ENCODE data around the gene DQX1.

Gene DQX1

GRCh38 chr2:74553892-74554819, 28.1 kb upstream of the DQX1 start, which contains the start of the genes DOK1 and LOXL3:
TSS of gene DOK1 (plus strand) at chr2:74554720. CDS start at chr2:74554755, 35 bp downstream.
TSS of gene LOXL3 (minus strand) at chr2:74553942. CDS start at chr2:74552634, 1,308 bp downstream.
- DNase-seq: peak; percentile 80

DNA sequence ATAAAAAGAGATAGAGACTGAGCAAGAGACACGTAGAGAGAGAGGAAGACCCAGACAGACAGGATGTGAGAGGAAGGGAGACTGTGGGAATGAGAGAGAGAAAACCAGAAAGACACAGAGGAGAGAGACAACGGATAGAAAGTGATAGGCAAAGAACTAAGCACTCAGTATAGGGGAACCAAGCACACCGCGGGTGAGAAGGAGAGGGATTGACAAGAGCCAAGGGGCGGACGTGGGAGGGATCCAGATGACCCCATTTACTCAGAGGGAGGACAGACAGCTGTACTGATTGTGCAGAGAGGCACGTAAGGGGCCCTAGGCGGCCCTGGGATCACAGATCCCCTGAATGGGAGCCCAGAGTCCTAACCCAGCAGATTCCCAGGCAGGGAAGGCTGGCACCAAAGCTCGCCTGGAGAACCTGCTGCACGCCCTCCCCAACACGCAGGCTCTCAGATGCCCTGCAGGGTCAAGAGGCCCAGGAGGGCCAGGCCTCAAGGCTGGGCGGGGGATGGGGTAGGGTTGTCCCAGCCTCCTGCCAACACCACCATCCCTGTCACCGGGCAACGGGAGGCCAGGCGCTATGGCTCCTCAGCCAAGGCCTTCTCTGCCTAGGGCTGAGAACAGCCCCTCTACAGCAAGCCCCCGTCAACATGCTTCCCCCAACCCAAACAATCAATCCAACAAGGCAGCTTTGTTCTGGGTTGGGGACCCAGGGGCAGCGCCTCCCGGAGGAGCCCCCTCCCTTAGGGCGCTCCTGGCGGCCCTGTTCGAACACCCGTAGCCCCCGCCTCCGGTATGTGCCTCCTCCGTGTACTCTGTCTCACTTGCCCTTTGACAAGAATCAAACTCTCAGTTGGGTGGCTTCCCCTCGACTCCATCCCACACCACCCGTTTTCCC, 27.1 kb upstream of the DQX1 start:
- no peak for DNase-seq

DNA sequence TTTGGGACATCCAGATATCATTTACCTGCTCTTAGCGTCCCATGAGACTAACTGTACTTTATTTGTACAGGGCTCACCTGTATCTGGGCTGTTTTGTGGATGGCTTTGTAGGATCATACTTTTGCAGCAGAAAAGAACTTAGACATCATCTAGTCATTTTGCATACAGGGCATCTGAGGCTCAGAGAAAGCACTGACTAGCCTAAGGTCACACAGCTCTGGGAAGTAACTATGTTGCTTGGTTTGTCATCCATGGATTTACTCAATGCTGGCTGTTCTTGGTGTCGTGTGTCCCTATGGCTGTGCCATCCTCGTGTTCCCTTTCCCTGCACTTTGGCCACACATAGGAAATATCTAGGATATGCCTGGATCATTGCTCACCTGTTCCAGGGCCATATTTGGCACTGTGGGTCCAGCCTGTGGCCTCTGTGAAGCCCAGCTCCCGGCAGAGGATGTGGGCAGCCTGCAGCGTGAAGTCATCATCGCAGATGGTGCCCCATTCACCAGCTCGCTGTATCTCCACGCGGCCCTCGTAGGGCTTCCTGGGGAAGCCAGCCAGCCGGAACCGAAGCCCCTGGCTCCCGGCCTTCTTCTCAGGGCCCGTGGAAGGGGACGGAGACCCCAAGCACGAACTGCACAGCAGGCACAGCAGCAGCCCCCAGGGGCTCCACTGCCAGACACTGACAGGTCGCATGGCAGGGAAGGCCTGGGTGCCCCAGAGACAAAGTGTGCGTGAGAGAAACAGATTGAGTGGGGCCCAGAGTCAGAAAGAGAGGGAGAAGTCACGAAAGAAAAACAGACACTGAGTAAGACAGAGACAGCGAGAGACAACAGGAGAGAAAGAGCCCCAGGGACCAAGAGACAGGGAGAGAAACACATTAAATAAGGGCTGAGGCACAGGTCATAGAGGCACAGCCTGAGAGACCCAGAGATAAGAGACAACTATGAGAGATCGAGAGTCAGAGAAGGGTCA, 26.2 kb upstream of the DQX1 start:
- no peak for DNase-seq

DNA sequence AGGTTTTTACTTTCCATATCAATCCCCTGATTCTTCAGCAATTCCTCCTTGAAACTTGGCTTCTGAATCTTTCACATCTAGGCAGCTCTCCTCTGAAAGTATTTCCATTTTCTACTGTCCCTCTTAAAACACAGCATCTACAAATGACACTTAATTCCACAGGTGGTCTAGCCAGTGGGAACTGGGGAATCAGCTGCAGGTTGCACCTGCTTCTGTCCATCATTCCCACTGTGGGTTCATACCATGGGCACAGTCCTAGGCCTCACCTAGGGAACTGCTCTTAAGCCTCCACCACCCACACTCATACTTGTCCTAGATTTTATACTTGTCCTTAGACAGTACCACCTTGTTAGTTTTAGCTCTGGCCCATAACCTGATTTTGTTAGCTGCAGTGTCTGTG, 25.5 kb upstream of the DQX1 start:
- no peak for DNase-seq

DNA sequence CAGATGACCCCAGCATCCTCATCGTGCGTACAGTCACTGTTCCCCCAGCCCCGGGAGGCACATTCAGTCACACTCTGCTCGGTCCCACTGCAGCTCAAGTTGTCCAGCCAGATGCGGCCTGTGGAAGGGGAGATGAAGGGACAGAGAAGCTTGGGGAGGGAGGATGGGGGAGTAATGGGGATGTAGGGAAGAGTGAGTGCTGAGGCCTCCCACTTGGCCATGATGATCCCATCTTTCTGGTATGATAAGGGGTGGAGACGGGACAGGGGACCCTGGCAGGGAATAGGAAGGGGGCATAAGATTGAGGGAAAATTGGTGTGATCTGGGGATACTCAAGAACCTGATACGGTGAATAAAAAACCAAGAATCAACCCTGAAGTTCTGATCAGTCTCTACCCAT, 24.2 kb upstream of the DQX1 start:
- no peak for DNase-seq

DNA sequence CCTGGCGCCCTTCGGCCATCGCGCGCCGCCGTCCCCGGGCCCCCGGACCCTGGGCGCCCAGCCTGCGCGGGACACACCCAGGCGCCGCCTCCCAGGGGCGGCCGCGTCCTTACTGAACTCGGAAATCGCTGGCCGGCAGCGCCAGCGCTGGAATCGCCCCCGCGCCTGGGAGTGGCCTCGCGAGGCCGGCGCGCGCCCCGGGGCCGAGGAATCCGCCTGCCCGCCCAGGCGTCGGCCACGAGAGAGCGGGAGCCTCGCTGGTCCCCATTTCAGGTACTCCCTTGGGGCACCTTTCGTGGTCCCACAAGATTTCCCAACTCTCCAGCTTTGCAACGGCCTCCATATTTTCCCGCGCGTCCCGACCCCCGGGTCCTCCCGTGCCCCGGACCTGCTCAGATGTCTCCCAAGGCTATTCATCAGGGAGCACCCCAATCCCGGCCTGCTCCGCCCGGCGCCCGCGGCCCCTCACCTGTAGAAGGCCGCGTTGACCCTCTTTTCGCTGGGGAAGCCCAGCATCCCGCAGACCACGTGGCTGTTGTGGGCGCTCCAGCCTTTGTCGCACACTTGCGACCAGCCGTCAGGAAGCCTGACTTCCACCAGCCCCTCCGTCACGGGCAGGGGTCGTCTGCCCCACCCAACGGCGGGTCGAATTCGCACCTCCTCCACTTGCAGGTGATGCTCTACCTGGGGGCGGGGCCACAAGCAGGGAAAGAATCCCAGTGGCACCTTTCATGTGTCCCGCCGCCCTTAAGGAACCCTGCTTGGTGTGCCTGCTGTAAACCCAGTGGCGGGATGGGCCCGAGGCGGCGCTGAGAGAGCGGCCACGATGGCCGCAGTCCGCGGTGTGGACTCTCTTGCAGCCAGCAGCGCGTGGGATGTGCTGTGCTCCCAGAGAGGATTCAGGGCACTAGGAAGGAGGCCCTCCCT, 23.1 kb upstream of the DQX1 start:
- DNase-seq: no peak

DNA sequence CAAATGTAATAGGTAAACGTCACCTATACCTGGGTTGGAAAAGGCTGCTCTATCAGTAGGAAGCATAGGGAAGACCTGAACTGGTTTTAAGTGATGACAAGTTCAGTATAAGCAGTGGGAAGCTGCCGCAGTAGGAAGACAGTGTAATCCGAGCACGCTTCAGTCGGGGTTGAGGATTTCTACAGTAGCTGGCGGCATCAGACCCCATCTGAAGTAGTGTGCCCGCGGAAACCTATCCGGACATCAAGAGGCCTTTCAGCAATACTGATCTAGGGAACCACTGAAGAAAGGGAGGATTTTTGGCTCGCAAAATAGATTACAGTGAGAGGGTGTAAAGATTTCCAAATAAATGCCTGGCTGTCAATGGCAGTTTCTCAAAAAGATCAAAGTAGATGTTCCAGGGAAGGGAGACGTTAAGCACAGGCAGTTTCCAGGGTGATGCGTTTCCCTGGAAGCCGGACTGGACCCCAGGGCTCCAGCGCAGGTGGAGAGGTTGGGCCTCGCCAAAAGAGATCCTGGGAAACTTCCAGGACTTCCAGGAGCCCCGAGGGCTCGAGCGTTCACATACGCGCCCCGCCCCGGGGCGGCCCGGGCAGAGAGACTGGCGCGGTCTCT, 22.4 kb upstream of the DQX1 start:
- no peak for DNase-seq

- no peak for DNase-seq
These were observed 20.0 kb upstream of the DQX1 start for GRCh38 chr2:74546004-74546403.

DNA sequence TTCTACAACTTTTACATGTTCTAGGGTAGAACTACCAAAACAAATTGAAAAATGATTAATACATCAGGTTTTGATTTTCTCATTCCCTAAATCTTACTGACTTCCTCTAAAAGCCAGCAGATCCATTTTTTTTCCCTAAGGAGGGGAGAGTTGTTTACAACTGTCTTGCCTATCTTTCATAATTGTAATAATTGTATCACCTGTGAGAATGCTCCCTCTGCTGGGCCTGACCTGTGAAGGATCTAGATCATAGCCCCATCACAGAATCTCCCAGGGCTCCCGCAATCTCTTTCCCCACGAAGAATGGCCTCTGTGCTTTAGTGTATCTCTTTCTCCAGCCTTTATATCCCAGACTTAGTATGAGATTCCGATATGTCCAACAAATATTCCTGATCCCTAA, 18.6 kb upstream of the DQX1 start:
- no peak for DNase-seq

DNA sequence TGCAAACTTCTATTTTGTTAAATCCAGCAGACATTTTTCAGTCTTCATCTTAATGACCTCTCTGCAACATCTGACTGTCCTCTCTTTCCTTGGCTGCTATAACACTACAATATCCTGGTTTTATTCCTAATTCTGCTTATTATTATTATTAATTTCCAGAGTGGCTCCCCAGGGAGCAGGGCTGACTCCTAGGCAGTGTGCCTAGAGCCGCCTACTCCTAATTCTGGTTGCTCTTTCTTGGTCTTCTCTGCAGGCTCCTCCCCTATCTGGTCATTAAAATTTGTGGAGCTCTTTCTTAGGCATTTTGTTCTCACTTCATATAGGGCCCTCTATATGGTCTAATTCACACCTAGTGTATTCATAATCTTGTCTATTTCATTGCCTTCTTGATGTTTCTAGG, 16.9 kb upstream of the DQX1 start:
- DNase-seq: no peak

GRCh38 chr2:74540291-74540690, 14.3 kb upstream of the DQX1 start:
- DNase-seq: no peak

DNA sequence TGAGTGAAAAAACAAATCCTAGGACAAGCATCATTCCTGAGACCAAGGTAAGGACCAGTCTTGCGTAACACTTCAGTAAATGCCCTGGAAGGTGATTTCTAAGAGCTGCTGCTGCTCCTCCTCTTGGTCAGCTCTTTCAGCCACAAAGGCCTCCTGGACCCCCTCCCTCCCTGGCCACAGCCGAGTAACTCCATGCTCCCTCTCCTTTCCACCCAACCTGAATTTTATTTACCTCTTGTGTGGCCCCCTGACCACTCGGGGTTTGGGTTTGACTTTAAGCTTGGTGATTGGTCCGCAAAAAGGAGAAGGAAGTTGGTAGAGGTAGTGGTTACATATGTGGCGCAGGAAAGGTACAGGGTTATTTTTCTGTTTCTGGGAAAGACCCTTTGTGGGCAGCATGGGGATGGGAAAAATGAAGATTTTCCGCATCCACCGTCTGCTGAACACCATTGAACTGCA, 12.9 kb upstream of the DQX1 start:
- no peak for DNase-seq

DNA sequence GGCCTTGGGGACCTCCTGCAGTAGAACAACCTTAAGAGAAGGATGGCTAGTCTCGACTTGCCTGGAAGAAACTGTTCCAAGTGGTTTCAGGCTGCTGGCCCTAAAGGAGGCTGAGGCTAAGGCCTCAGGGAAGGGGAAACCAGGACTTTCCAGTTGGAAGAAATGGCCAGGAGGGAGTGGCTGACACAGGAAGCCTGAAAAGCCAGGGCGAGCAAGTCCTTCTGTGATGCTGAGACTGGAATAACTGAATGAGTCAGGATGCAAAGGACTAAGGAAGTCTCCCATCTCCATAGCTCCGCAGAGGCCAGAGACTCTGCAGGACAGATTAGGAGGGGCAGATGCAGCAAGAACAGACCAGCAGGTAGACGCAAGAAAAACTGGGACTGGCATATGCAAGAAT, 11.1 kb upstream of the DQX1 start:
- no peak for DNase-seq

DNA sequence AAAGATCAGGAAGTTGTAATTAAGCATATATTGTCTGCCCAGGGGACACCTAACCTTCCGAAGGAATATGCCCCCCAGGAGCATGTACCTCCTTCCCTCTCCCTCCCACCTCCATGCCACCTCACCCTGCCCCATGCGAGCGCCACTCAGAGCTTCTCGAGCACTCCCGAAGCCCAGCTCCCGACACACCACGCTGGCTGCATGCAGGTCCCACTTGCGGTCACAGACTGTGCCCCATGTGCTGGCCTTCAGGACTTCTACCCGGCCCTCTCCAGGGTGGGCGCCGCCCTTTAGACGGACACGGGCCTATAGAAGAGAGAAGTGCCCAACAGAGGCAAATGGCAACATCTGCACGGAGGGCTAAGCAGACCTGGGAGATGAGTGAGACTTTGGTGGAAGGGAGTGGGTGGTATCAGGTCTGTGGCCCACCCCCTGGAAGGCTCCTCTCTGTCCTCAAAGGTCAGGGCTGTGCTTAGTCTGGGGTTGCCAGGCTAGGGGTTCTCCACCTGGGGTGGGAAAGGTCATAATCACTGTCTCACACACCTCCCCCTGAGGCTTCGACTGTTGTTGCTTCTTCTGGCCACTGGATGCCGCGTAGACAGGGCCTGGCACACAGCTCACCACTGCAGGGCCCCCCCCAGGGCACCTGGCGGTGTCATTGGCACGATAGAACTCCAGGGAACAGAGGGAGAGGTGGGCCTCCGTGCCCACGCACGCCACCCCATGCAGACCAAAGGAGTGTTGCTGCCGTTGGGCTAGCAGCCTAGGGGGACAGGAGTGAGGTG, 10.3 kb upstream of the DQX1 start:
- no peak for DNase-seq

DNA sequence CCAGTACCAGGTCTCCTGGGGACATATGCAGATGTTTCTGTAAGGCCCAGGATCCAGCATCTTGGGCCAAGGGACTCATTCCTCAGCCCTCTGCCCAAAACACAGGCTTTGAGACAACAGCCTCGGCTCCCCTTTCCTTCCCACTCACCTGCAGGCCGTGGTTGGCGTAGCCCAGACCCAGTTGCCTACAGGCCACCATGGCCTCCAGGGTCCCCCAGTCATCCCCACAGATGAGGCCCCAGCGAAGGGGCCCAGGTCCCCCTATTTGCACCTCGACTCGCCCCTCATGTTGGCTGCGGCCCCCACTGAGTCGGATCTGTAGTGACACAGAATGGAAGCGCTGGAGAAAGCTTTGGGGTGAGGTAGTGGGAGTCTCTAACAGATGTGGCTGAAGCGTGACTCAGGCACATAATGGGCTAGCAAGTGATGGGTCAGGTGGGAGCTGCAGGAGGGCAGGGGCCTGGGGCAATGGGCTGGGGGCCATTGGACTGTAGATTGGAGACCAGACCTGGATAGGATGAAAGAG, 9.5 kb upstream of the DQX1 start:
- no peak for DNase-seq

DNA sequence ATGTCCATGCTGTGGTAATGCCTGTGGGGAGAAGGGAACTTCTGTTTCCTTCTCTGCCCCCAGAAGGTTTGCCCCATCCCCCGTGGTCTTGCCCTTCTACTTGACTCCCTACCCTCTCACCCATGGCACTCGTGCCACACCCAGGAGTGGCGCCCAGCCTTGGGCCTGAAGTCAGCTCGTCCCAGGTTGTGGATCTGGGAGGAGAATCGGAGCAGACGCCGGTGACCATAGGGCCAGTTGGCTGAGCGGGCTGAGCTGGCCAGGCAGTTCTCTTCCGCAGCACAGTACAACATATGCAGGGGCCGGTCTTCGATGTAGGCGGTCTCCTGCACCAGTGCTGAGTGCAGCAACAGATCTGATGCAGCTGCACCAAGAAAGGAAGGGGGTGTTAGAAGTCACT, 8.4 kb upstream of the DQX1 start:
- no peak for DNase-seq

GRCh38 chr2:74533464-74533863, 7.4 kb upstream of the DQX1 start:
- no peak for DNase-seq

DNA sequence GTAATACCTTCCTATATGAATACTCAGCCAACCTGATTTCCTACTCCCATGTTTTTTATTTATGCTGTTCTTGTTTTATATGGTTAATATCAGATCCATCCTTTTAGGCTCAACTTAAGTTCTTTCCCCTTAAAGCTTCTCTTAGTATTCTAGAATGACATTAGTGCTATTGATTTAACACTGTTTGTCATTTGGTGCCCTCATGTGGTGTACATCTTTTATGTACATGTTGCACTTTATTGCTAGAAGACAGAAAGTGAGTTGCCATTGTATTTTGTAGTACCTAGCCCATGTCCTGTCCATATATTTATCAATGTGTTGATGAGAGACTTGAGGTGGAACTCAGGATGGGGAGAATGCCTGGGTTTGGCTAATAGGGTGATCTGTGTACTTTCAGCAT, 6.2 kb upstream of the DQX1 start:
- no peak for DNase-seq

DNA sequence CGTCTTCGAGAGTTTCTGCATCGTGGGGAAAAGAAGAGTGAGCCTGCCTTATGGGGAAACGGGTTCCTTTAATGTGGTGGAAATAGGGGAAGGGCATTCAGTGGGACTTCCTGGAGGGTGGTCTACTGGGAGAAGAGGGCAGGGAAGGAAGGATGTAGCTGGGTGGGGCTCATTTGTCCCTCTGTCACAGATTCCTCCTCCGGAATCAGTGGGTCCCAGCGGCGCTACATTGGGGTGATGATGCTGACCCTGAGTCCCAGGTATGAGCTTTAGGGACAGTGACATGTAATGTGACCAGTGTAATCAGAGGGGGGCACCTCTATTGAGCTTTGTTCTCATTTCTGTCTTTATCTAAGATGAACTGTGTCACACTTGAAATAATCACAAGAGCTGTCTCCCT, 5.6 kb upstream of the DQX1 start:
- no peak for DNase-seq

All from activated T-cell treated with anti-CD3 and anti-CD28 coated beads for 4 hours (primary cell).